ENCODE measurements around the gene NUDT16L1. TPM values are rescaled to one million over a fixed set of nuclear protein-coding genes. Genes with fewer than 3 reads are reported as not detected.

The NUDT16L1 gene
- total RNA-seq, 1 experiment from 2014 or later = 42.0 TPM

GRCh38 chr16:4677994-4678393, 15.4 kb upstream of the NUDT16L1 start (continued):
- no peak for TF ChIP-seq HMGXB4 (CRISPR knock-in tag; IDR thresholded peaks at IDR 0.05)
- no peak for TF ChIP-seq ZMAT4 (CRISPR knock-in tag; IDR thresholded peaks at IDR 0.05)
- no peak for TF ChIP-seq CDX4 (CRISPR knock-in tag; IDR thresholded peaks at IDR 0.05; ENCODE audit: borderline replicate concordance)
- no peak for TF ChIP-seq STAT6 (CRISPR knock-in tag; conservative IDR thresholded peaks at IDR 0.05; ENCODE audit: low read depth)
- no peak for TF ChIP-seq ELF4 (CRISPR knock-in tag; IDR thresholded peaks at IDR 0.05; ENCODE audit: low read depth)

GRCh38 chr16:4678596-4678995, 14.8 kb upstream of the NUDT16L1 start:
- ATAC-seq (no peak), DNase-seq (ENCODE audit: low spot score) (no peak)
- CTCF ChIA-PET = no interaction called here
- POLR2A ChIA-PET = no interaction called here
- TF ChIP-seq NFATC4 (CRISPR knock-in tag; IDR thresholded peaks at IDR 0.05) = no peak
- no peak for TF ChIP-seq HMGA2 (CRISPR knock-in tag; IDR thresholded peaks at IDR 0.05)
- no peak for TF ChIP-seq IRF1 (CRISPR knock-in tag; IDR thresholded peaks at IDR 0.05)
- no peak for TF ChIP-seq USF2 (CRISPR knock-in tag; IDR thresholded peaks at IDR 0.05)
- no peak for TF ChIP-seq ZNF396 (CRISPR knock-in tag; IDR thresholded peaks at IDR 0.05; ENCODE audit: borderline replicate concordance)
- TF ChIP-seq ZNF416 (CRISPR knock-in tag; IDR thresholded peaks at IDR 0.05) = no peak
- TF ChIP-seq NFYB (CRISPR knock-in tag; conservative IDR thresholded peaks at IDR 0.05; ENCODE audit: low read depth) = no peak
- no peak for TF ChIP-seq ESRRA (CRISPR knock-in tag; IDR thresholded peaks at IDR 0.05; ENCODE audit: borderline replicate concordance)
- no peak for TF ChIP-seq MAX (CRISPR knock-in tag; IDR thresholded peaks at IDR 0.05)
- TF ChIP-seq NR3C1 (CRISPR knock-in tag; conservative IDR thresholded peaks at IDR 0.05; ENCODE audit: low read depth) = no peak
- TF ChIP-seq ZNF317 (CRISPR knock-in tag; IDR thresholded peaks at IDR 0.05; ENCODE audit: borderline replicate concordance, low read depth) = no peak
- no peak for TF ChIP-seq ERG (CRISPR knock-in tag; IDR thresholded peaks at IDR 0.05)
- no peak for TF ChIP-seq MYBL2 (CRISPR knock-in tag; IDR thresholded peaks at IDR 0.05)
- TF ChIP-seq ZNF425 (CRISPR knock-in tag; conservative IDR thresholded peaks at IDR 0.05) = no peak
- Mint-ChIP-seq H3K27ac (no peak overlapping the region), H3K9me3 (no peaks in the 10 kb centered on the region), H3K36me3 (peaks cover 6% of the 10 kb centered on the region), H3K4me3 (no peak overlapping the region), H3K27me3 (ENCODE audit: low read depth) (no peaks in the 10 kb centered on the region), H3K4me1 (peaks cover 3% of the 10 kb centered on the region; the same call in 1 of the 2 replicates)
